ENCODE results near the gene GMPR2. TPM values are rescaled to one million over a fixed set of nuclear protein-coding genes. Genes with fewer than 3 reads are reported as not detected.

Gene GMPR2
- total RNA-seq, 4 donors from 2014 or later: 68.8 to 237 (median 110) TPM

DNA sequence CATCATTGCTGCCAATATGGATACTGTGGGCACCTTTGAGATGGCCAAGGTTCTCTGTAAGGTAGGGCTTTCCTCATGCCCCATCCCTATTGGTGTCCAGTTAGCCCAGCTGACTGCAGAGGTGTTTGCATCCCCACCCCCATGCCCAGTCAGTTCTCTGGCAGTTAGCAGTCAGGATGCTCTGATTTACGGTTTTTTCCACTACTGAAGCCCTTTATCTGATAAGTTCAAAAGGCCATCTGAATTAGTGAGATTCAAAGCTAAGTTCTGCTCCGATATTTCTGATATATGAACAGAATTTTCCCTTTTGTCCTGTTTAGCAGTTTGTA lies 773 bp downstream of the GMPR2 start:
- peaks cover 18 to 28% of the 10 kb centered on the region in 2 donors for H3K4me1 ChIP-seq
- 71 to 86% methylated on average over 2 of the region's 2 CpGs for WGBS, 2 donors

DNA sequence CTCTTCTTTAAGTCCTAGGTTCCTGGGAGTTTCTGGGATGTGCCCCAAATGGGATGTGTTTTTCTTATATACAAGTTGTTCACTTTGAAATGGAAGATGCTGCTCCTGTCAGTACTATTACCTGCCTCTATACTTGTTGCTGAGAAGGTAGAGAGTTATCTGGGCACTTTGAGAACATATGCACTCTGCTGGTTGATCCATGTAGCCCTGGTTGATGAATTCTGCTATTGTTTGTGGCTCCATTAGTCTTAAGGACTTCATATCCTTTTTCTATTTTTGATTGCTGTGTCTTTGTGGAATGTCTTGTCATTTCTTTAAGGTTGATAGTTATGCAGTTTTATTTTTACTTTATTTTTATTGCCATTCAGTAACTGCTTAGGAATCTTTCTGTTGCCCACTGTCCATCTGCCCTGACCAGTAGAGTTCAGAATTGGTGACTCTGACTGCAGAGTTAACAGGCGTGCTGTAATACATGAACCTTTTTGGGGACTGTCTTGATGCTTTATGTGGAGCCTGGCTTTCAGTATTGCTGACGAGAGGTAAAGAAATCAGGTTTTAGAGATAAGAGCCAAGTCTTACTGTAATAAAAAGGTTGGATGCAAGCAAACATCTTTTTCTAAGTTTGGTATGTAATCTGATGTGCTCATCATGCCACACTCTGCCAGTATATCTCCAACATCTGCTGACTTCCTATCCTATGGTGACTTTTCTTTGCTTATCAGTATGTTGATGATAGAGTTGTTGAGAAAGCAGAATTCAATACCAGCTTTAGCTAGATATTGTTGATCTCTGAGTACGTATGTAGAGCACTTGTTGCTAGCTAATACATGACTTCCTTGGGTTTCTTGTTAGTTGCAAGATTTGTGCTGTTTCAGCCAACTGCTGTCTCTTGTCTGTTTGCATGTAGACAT lies 1.6 kb downstream of the GMPR2 start:
- intact Hi-C loops (cut with DNase I): loop anchor here (10.0 kb wide), 1 partner anchor 200 kb away; no protein-coding TSS in a partner anchor
- DNase-seq: no peak
- Histone ChIP-seq H3K27ac (no peak overlapping the region), H3K4me3 (replicated peaks in 1 of 3) (no peak overlapping the region), H3K4me1 (peaks cover 18 to 31% of the 10 kb centered on the region in 2 donors), H3K9me3 (no peaks in the 10 kb centered on the region), H3K27me3 (no peaks in the 10 kb centered on the region), H3K36me3 (peaks cover 34 to 39% of the 10 kb centered on the region in 2 donors)
- 91 to 94% methylated on average over 3 of the region's 3 CpGs for WGBS, 2 donors
- TF ChIP-seq, protein P1, sequence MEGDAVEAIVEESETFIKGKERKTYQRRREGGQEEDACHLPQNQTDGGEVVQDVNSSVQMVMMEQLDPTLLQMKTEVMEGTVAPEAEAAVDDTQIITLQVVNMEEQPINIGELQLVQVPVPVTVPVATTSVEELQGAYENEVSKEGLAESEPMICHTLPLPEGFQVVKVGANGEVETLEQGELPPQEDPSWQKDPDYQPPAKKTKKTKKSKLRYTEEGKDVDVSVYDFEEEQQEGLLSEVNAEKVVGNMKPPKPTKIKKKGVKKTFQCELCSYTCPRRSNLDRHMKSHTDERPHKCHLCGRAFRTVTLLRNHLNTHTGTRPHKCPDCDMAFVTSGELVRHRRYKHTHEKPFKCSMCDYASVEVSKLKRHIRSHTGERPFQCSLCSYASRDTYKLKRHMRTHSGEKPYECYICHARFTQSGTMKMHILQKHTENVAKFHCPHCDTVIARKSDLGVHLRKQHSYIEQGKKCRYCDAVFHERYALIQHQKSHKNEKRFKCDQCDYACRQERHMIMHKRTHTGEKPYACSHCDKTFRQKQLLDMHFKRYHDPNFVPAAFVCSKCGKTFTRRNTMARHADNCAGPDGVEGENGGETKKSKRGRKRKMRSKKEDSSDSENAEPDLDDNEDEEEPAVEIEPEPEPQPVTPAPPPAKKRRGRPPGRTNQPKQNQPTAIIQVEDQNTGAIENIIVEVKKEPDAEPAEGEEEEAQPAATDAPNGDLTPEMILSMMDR (IDR thresholded peaks at IDR 0.05): no peak

More for the DNA sequence above, 773 bp downstream of the GMPR2 start:
- TF ChIP-seq, protein P1 (IDR thresholded peaks at IDR 0.05): no peak
- TF ChIP-seq POLR2A (IDR thresholded peaks at IDR 0.05): no peak
- intact Hi-C loops (cut with DNase I): loop anchor here (10.0 kb wide), 1 partner anchor 201 kb away; no protein-coding TSS in a partner anchor
- no peaks in the 10 kb centered on the region for H3K9me3 ChIP-seq
- no peaks in the 10 kb centered on the region for H3K27me3 ChIP-seq
- H3K27ac ChIP-seq: peak overlapping the region in 2 of 3 donors; percentile 64 to 85
- H3K4me3 ChIP-seq (replicated peaks in 1 of 3): peak overlapping the region in 2 of 3 donors; percentile 78 to 92
- peaks cover 25 to 30% of the 10 kb centered on the region in 2 donors for H3K36me3 ChIP-seq
- no peak for DNase-seq

DNA sequence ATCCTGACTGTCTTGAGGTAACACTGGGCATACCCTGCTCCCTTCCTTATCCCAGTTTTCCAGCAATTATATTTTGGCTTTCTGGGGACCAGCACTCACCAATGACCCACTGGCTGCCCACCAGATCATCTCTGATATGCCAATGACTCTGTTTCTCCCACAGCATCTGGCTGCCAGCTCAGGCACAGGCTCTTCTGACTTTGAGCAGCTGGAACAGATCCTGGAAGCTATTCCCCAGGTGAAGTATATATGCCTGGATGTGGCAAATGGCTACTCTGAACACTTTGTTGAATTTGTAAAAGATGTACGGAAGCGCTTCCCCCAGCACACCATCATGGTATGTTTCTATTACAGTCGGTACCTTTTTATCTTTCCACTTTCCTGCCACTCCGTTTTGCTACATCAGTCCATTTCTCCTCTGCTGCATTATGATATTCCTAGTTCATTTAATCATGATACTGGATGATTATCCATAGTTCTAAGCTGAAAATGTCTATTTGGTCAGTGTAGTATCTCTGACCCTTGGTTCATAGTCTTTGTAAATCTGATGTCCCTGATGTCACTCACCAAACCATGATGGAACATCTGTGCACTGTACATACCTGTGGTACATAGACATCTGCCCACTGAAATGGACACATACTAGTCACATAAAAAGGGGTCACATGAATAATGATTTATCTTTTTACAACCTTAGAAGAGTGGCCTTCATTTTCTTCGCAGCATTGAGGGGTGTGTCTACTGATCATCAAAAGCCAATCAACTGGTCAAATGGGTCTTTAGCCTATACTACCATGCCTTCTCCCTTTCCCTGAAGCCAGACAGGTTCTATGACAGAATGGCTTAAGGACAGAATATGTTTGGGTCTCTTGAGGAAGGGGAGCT lies 3.3 kb downstream of the GMPR2 start:
- Histone ChIP-seq H3K27me3 (no peaks in the 10 kb centered on the region), H3K4me3 (replicated peaks in 1 of 3) (no peak overlapping the region), H3K27ac (no peak overlapping the region), H3K36me3 (peaks cover 50 to 56% of the 10 kb centered on the region in 2 donors), H3K4me1 (peaks cover 21 to 43% of the 10 kb centered on the region in 2 donors), H3K9me3 (no peaks in the 10 kb centered on the region)
- 95 to 96% methylated on average over 5 of the region's 5 CpGs for WGBS, 2 donors
- no peak for TF ChIP-seq POLR2A (IDR thresholded peaks at IDR 0.05)
- TF ChIP-seq, protein P1 (IDR thresholded peaks at IDR 0.05): no peak
- DNase-seq: no peak
- intact Hi-C loops (cut with DNase I): loop anchor here (10.0 kb wide), 1 partner anchor 199 kb away; no protein-coding TSS in a partner anchor

DNA sequence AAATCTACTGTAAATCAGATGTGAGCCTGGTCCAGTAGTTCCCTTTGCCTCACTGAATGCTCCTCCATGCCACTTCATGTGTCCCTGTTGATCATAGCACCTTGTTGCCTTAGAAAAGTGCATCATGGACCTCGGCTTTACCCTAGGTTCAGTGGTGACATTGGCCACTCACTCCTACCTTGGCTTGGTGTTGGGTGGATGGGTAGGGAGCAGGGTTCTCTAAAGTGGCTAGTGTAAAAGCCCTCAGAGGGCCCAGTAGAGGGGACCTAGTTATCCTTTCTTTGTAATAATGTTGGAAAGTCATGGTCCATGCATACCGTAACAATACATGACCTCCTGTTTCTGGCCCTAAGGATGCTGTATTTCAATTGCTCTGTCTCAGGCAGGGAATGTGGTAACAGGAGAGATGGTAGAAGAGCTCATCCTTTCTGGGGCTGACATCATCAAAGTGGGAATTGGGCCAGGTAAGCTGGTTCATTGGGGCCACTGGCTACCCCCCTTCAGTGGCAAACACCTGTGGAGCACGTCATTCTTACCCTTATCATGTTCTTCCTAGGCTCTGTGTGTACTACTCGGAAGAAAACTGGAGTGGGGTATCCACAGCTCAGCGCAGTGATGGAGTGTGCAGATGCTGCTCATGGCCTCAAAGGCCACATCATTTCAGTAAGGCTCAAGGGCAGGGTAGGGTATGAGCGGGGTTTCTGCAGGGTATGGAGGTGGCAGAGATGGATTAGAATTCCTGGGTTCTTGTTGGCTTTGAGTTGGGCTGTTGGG lies 4.1 kb downstream of the GMPR2 start:
- no peak overlapping the region for H3K27ac ChIP-seq
- peaks cover 50 to 57% of the 10 kb centered on the region in 2 donors for H3K36me3 ChIP-seq
- H3K4me3 ChIP-seq (replicated peaks in 1 of 3): no peak overlapping the region
- peaks cover 21 to 43% of the 10 kb centered on the region in 2 donors for H3K4me1 ChIP-seq
- TF ChIP-seq POLR2A (IDR thresholded peaks at IDR 0.05): no peak
- TF ChIP-seq, protein P1 (IDR thresholded peaks at IDR 0.05): no peak
- WGBS, 2 donors: 95 to 99% methylated on average over 6 of the region's 6 CpGs
- H3K27me3 ChIP-seq: no peaks in the 10 kb centered on the region
- intact Hi-C loops (cut with DNase I): loop anchor here (10.0 kb wide), 1 partner anchor 198 kb away; no protein-coding TSS in a partner anchor
- no peaks in the 10 kb centered on the region for H3K9me3 ChIP-seq
- no peak for DNase-seq

Data from thyroid gland (tissue), 4 donors.